HCT116 (cell line): ENCODE results near the gene LRRC14B. TPM values are rescaled to one million over a fixed set of nuclear protein-coding genes. Genes with fewer than 3 reads are reported as not detected.

Experiments used
- ATAC-seq: fragments of 200-7000 bp; cut with Tn5 transposase; 2 replicates; pipeline ENCODE4 v1.9.1; 2020; ENCODE audit warnings: mild to moderate bottlenecking, moderate library complexity
- BruUV-seq: library from RNA; stranded (reverse); fragments of 400-500 nt; replicated peaks from 2 replicates; lab custom pipeline; 2021; lab: Mats Ljungman, UMichigan
- CTCF ChIA-PET: fragments of 300-600 bp; sonication (Branson Sonifier 250); formaldehyde crosslinking; loops from one replicate; lab custom pipeline; 2021; ENCODE audit warnings: antibody characterized with exemption; lab: Charles Lee
- POLR2A ChIA-PET: fragments of 300-600, 350-600 bp; sonication (Branson Sonifier 250); formaldehyde crosslinking; loops from one replicate; lab custom pipeline; 2021; ENCODE audit warnings: antibody characterized with exemption; lab: Charles Lee
- RAD21 ChIA-PET, 2 experiments: fragments of 300-600 bp; sonication (Branson Sonifier 250); formaldehyde crosslinking; loops; one replicate each; lab custom pipeline; 2023; ENCODE audit warnings: low total read pairs in 2 of 2; ENCODE audit not compliant: uncharacterized antibody in 2 of 2, unreplicated experiment in 2 of 2, low non-redundant PET in 1 of 2; lab: Charles Lee
- DNase-seq: peaks from one replicate; pipeline ENCODE4 v3.0.0-alpha.2; 2010; ENCODE audit warnings: low read depth, low spot score
- H2AFZ ChIP-seq: fragments of 200-600 bp; shearing (Covaris generic), sonication (generic); 2 replicates; pipeline ENCODE4 v1.6.1; 2017; ENCODE audit warnings: low read depth, mixed run types, mixed read lengths, antibody characterized with exemption, low read length; ENCODE audit not compliant: poor library complexity, severe bottlenecking
- H3K27ac ChIP-seq: 2 replicates; pipeline ENCODE4 v1.5.1; 2012; ENCODE audit warnings: low read depth, low read length
- H3K27me3 ChIP-seq: fragments of 200-600 bp; sonication (generic); 2 replicates; pipeline ENCODE4 v1.6.1; 2016; ENCODE audit warnings: mixed run types, low read length, mixed read lengths; ENCODE audit not compliant: insufficient read depth
- H3K36me3 ChIP-seq, 2 experiments: fragments of 200-500 bp in 1 of 2; fragments of 200-600 bp in 1 of 2; sonication (Bioruptor generic) in 1 of 2; sonication (generic) in 1 of 2; 2 replicates each; pipeline versions ENCODE4 v1.5.1 to v1.6.1; 2014 to 2016; ENCODE audit warnings: low read length in 2 of 2, inconsistent platforms in 1 of 2, mixed read lengths in 1 of 2, mixed run types in 1 of 2; ENCODE audit not compliant: insufficient read depth in 2 of 2, control insufficient read depth in 1 of 2
- H3K4me1 ChIP-seq, 2 experiments: fragments of 200-600 bp in 1 of 2; sonication (generic) in 1 of 2; 2 replicates each; pipeline versions ENCODE4 v1.5.1 to v1.6.1; 2012 to 2017; ENCODE audit warnings: low read length in 2 of 2, inconsistent platforms in 1 of 2, mild to moderate bottlenecking in 1 of 2, mixed read lengths in 1 of 2, mixed run types in 1 of 2, moderate library complexity in 1 of 2; ENCODE audit not compliant: insufficient read depth in 2 of 2, control insufficient read depth in 1 of 2
- H3K4me2 ChIP-seq: fragments of 200-600 bp; sonication (generic); 2 replicates; pipeline ENCODE4 v1.6.1; 2017; ENCODE audit warnings: mixed run types, low read length, mixed read lengths
- H3K4me3 ChIP-seq, 2 experiments: fragments of 200-600 bp in 1 of 2; sonication (generic) in 1 of 2; replicated peaks in 1 of 2; 2 replicates each; pipeline ENCODE4 v1.5.1; 2011 to 2016; ENCODE audit warnings: low read length in 2 of 2, control low read depth in 1 of 2, low read depth in 1 of 2, mild to moderate bottlenecking in 1 of 2, mixed read lengths in 1 of 2, mixed run types in 1 of 2
- H3K79me2 ChIP-seq: fragments of 200-600 bp; sonication (generic); 2 replicates; pipeline ENCODE4 v1.6.1; 2017; ENCODE audit warnings: mild to moderate bottlenecking, mixed run types, low read length, moderate library complexity, mixed read lengths; ENCODE audit not compliant: insufficient read depth
- H3K9ac ChIP-seq: fragments of 200-600 bp; sonication (generic); 2 replicates; pipeline ENCODE4 v1.6.1; 2016; ENCODE audit warnings: low read length, mixed read lengths
- H3K9me2 ChIP-seq: fragments of 200-600 bp; sonication (generic), shearing (Covaris generic); 2 replicates; pipeline ENCODE4 v1.6.1; 2017; ENCODE audit warnings: mixed run types, mild to moderate bottlenecking, moderate library complexity; ENCODE audit not compliant: insufficient read depth
- H3K9me3 ChIP-seq, 2 experiments: fragments of 200-500 bp in 1 of 2; fragments of 200-600 bp in 1 of 2; sonication (Bioruptor generic) in 1 of 2; sonication (generic) in 1 of 2; 2 replicates each; pipeline ENCODE4 v1.6.1; 2014 to 2017; ENCODE audit warnings: low read length in 2 of 2, mixed read lengths in 2 of 2, inconsistent platforms in 1 of 2, low read depth in 1 of 2, mild to moderate bottlenecking in 1 of 2, mixed run types in 1 of 2, moderate library complexity in 1 of 2; ENCODE audit not compliant: control insufficient read depth in 1 of 2, insufficient read depth in 1 of 2
- H4K20me1 ChIP-seq: fragments of 200-600 bp; sonication (generic), shearing (Covaris generic); 2 replicates; pipeline ENCODE4 v1.6.1; 2017; ENCODE audit warnings: mixed run types, mild to moderate bottlenecking, moderate library complexity; ENCODE audit not compliant: insufficient read depth
- CTCF ChIP-seq, 3 experiments: fragments of 200-600 bp in 1 of 3; sonication (generic) in 1 of 3; IDR thresholded peaks in 2 of 3; conservative IDR thresholded peaks in 1 of 3; 2 replicates each; pipeline ENCODE4 v1.5.1; 2012 to 2017; ENCODE audit warnings: low read depth in 2 of 3, low read length in 2 of 3, antibody characterized with exemption in 1 of 3, borderline replicate concordance in 1 of 3, control low read depth in 1 of 3, mild to moderate bottlenecking in 1 of 3, mixed read lengths in 1 of 3, mixed run types in 1 of 3, moderate library complexity in 1 of 3; ENCODE audit not compliant: insufficient read depth in 1 of 3
- EZH2 ChIP-seq: fragments of 200-600 bp; sonication (generic); IDR thresholded peaks from 2 replicates; pipeline ENCODE4 v1.6.1; 2017; ENCODE audit warnings: antibody characterized with exemption, mixed run types
- EZH2phosphoT487 ChIP-seq: fragments of 200-600 bp; IDR thresholded peaks from 2 replicates; pipeline ENCODE4 v1.6.1; 2018; ENCODE audit warnings: antibody characterized with exemption, borderline replicate concordance
- FOSL1 ChIP-seq: IDR thresholded peaks from 2 replicates; pipeline ENCODE4 v1.6.1; 2012; ENCODE audit warnings: low read depth
- JUND ChIP-seq: IDR thresholded peaks from 2 replicates; pipeline ENCODE4 v1.6.1; 2012
- POLR2A ChIP-seq: IDR thresholded peaks from 2 replicates; pipeline ENCODE4 v1.7.0; 2011; ENCODE audit warnings: borderline replicate concordance; ENCODE audit not compliant: insufficient read depth, insufficient read length; ENCODE audit errors: extremely low read depth
- POLR2AphosphoS5 ChIP-seq: IDR thresholded peaks from 2 replicates; pipeline ENCODE4 v1.6.1; 2011; ENCODE audit warnings: mild to moderate bottlenecking, low read depth, low read length, moderate library complexity
- REST ChIP-seq: IDR thresholded peaks from 2 replicates; pipeline ENCODE4 v1.6.1; 2012; ENCODE audit warnings: low read depth
- SIN3A ChIP-seq: IDR thresholded peaks from 2 replicates; pipeline ENCODE4 v1.6.1; 2012; ENCODE audit warnings: low read depth
- SP1 ChIP-seq: IDR thresholded peaks from 2 replicates; pipeline ENCODE4 v1.6.1; 2012; ENCODE audit warnings: low read depth
- TCF7L2 ChIP-seq: IDR thresholded peaks from 2 replicates; pipeline ENCODE4 v1.7.0; 2011; ENCODE audit warnings: borderline replicate concordance, inconsistent platforms; ENCODE audit not compliant: insufficient read depth, insufficient read length; ENCODE audit errors: extremely low read depth
- ZFX ChIP-seq: fragments of 450-650 bp; IDR thresholded peaks from 2 replicates; pipeline ENCODE4 v1.6.1; 2017
- intact Hi-C: fragments of 100-400 bp; cut with micrococcal nuclease; formaldehyde crosslinking; loops from 2 replicates; pipeline ENCODE4 v1.10.0; 2022
- total RNA-seq: library from RNA; stranded (reverse); gene quantifications from one replicate; pipeline ENCODE4 v1.2.1, GENCODE V29; 2021; ENCODE audit not compliant: unreplicated experiment
- TF ChIP-seq, protein P1 (sequence below): IDR thresholded peaks from 2 replicates; pipeline ENCODE4 v1.6.1; 2012
- TF ChIP-seq, protein P2 (sequence below): IDR thresholded peaks from 2 replicates; pipeline ENCODE4 v1.6.1; 2011; ENCODE audit warnings: mild to moderate bottlenecking, low read length, moderate library complexity; ENCODE audit not compliant: insufficient replicate concordance; ENCODE audit errors: extremely low read depth

The LRRC14B gene
- total RNA-seq, 1 experiment from 2014 or later, result not detected

DNA sequence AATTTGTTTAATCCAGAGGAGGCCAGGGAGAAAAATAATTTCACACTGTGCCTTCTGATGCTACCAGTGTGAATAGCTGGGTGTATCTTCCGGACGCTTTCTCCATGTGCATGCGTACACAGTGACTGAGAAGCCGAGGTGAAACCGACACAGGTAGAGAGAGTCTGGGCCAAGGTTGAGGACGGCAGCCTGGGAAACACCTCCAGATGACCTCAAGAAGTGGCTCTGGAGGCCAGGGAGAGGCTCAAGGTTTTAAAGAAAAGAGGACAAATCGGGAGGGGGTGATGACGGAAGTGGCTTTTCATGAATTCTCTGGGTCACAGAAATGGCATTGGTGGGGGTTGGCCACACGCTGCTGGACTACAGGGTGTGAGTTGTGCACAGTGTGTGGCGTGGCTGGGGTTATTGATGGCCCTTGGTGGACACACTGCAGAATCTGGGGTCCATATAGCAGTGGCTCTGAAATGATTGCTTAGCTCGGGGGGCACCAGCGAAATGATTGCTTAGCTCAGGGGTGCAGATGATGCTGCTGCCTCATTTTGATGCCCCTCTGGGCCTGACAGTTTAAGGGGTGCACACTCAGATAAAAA is 34.1 kb upstream of the LRRC14B start:
- no peaks in the 10 kb centered on the region for H3K9me3 ChIP-seq
- intact Hi-C loops, result no loop called here
- H3K27ac ChIP-seq, result no peak overlapping the region
- TF ChIP-seq EZH2 (no peak), REST (no peak), POLR2AphosphoS5 (no peak), TCF7L2 (no peak), SP1 (no peak), CTCF (IDR thresholded peaks at IDR 0.05 in 2 of 3, conservative IDR thresholded peaks at IDR 0.05 in 1 of 3; ENCODE audit: borderline replicate concordance in 1 of 3, insufficient read depth in 1 of 3, low read depth in 2 of 3, low read length in 2 of 3) (no peak), POLR2A (no peak), FOSL1 (no peak), EZH2phosphoT487 (no peak), SIN3A (no peak), ZFX (no peak), JUND (no peak)
- TF ChIP-seq, protein P1, sequence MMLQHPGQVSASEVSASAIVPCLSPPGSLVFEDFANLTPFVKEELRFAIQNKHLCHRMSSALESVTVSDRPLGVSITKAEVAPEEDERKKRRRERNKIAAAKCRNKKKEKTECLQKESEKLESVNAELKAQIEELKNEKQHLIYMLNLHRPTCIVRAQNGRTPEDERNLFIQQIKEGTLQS, result no peak
- TF ChIP-seq, protein P2, sequence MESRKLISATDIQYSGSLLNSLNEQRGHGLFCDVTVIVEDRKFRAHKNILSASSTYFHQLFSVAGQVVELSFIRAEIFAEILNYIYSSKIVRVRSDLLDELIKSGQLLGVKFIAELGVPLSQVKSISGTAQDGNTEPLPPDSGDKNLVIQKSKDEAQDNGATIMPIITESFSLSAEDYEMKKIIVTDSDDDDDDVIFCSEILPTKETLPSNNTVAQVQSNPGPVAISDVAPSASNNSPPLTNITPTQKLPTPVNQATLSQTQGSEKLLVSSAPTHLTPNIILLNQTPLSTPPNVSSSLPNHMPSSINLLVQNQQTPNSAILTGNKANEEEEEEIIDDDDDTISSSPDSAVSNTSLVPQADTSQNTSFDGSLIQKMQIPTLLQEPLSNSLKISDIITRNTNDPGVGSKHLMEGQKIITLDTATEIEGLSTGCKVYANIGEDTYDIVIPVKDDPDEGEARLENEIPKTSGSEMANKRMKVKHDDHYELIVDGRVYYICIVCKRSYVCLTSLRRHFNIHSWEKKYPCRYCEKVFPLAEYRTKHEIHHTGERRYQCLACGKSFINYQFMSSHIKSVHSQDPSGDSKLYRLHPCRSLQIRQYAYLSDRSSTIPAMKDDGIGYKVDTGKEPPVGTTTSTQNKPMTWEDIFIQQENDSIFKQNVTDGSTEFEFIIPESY, result no peak
- H3K4me3 ChIP-seq, result no peak overlapping the region
- no peaks in the 10 kb centered on the region for H3K4me1 ChIP-seq
- RAD21 ChIA-PET, result no interaction called here
- H3K36me3 ChIP-seq, result no peaks in the 10 kb centered on the region
- no peaks in the 10 kb centered on the region for H3K9me2 ChIP-seq
- CTCF ChIA-PET, result no interaction called here
- no peak for DNase-seq
- no peak for ATAC-seq
- H3K27me3 ChIP-seq, result no peaks in the 10 kb centered on the region
- H4K20me1 ChIP-seq, result no peaks in the 10 kb centered on the region
- H3K4me2 ChIP-seq, result no peak overlapping the region
- H2AFZ ChIP-seq, result no peak overlapping the region
- H3K9ac ChIP-seq, result no peak overlapping the region
- POLR2A ChIA-PET, result no interaction called here
- no TSS peak for BruUV-seq
- H3K79me2 ChIP-seq, result no peaks in the 10 kb centered on the region
